SJSA1 (cell line): ENCODE results near the gene KSR1. TPM values are rescaled to one million over a fixed set of nuclear protein-coding genes. Genes with fewer than 3 reads are reported as not detected.
"Not testable (repeated sequence)": the region's sequence is repeated elsewhere in the genome, so short reads cannot be mapped to it uniquely, and the experiment has no call there.

ENCODE experiments used
- DNase-seq, 2 experiments: peaks; one replicate each; pipeline ENCODE4 v3.0.0-alpha.2; 2015 to 2020; ENCODE audit warnings: low spot score in 2 of 2, low read depth in 1 of 2
- H3K27ac ChIP-seq: fragments of 250-450 bp; sonication (Bioruptor Pico); 2 replicates; pipeline ENCODE4 v1.5.1; 2020; ENCODE audit warnings: mild to moderate bottlenecking, moderate library complexity
- H3K27me3 ChIP-seq: fragments of 250-450 bp; sonication (Bioruptor Pico); replicated peaks from 2 replicates; pipeline ENCODE4 v1.5.1; 2020; ENCODE audit warnings: mild to moderate bottlenecking, moderate library complexity
- H3K36me3 ChIP-seq: fragments of 250-450 bp; sonication (Bioruptor Pico); 2 replicates; pipeline ENCODE4 v1.5.1; 2020; ENCODE audit warnings: mild to moderate bottlenecking
- H3K4me1 ChIP-seq: fragments of 250-450 bp; sonication (Bioruptor Pico); replicated peaks from 2 replicates; pipeline ENCODE4 v1.6.1; 2021; ENCODE audit warnings: mild to moderate bottlenecking
- H3K4me3 ChIP-seq: fragments of 250-450 bp; sonication (Bioruptor Pico); 2 replicates; pipeline ENCODE4 v1.5.1; 2020; ENCODE audit warnings: mild to moderate bottlenecking
- H3K9me3 ChIP-seq: fragments of 250-450 bp; sonication (Bioruptor Pico); replicated peaks from 2 replicates; pipeline ENCODE4 v1.5.1; 2020; ENCODE audit warnings: mild to moderate bottlenecking
- total RNA-seq: library from RNA; depleted of rRNA; stranded (reverse); fragments of >200 nt; shearing (Covaris generic); gene quantifications from 2 replicates; pipeline ENCODE4 v1.2.3, GENCODE V29; 2014

The KSR1 gene
- total RNA-seq, 1 experiment from 2014 or later = 7.7 TPM

DNA sequence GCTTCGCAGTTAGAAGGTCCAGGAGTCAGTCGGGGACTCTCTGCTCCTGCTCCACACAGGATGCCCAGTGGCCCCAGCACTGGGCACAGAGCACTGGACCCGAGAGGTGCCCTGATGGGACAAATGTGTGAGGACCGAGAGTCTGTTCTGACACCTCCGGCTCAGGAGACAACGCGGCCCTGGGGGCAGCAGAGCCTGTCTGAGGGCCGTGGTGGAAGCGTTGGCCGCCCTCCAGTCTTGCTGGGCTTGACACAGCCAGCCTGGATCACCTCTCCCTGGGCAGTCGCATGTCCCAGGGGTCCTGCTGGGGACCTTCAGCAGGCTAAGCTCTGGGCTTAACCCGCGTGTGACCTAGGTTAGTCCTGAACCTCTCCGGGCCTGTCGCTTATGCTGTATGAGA lies 197.9 kb downstream of the KSR1 start:
- DNase-seq = no peak
- no peak overlapping the region for H3K27ac ChIP-seq
- no peak overlapping the region for H3K4me3 ChIP-seq
- no peaks in the 10 kb centered on the region for H3K27me3 ChIP-seq
- H3K36me3 ChIP-seq = no peaks in the 10 kb centered on the region
- H3K9me3 ChIP-seq = no peaks in the 10 kb centered on the region
- H3K4me1 ChIP-seq = no peaks in the 10 kb centered on the region; the same call in 1 of the 2 replicates

DNA sequence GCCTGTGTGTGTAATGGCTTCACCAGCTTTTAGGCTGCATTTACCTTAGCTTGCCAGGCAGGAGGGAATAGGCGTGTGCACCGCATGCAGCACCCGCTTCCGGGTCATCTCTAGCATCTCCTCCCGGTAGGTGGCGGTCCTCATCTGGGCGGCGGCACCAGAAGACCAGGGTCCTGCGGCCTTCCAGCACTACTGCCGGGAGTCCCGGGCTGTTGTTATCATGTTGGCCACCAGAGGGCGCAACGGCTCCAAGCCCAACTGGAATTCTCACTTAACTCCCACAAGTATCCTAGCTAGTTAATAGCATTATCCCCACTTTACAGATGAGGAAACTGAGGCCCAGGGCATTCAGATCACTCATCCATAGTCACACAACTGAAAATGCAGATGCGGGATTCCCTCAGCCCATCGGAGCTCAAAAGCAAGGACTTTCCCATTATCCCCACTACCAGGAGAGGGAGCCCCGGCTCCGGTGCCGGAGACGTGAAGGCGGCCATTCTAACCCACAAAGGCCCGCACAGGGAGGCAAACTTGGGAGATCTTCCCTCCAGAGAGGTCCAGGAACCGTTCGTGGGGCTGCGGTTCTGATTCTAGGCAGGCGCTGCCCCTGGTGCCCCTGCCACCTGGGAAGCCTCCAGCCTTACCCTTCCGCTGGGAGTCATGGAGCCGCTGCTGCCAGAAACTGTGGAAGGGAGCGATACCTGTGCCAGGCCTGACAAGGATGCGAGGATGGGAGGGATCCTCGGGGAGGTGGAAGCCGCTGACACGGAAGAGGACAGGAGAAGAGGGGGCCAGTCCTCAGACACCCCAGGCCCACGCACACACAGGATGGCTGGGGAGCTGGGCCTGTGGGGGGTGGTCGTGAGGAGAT lies 198.6 kb downstream of the KSR1 start:
- Histone ChIP-seq H3K9me3 (no peaks in the 10 kb centered on the region), H3K4me3 (no peak overlapping the region), H3K36me3 (no peaks in the 10 kb centered on the region)

DNA sequence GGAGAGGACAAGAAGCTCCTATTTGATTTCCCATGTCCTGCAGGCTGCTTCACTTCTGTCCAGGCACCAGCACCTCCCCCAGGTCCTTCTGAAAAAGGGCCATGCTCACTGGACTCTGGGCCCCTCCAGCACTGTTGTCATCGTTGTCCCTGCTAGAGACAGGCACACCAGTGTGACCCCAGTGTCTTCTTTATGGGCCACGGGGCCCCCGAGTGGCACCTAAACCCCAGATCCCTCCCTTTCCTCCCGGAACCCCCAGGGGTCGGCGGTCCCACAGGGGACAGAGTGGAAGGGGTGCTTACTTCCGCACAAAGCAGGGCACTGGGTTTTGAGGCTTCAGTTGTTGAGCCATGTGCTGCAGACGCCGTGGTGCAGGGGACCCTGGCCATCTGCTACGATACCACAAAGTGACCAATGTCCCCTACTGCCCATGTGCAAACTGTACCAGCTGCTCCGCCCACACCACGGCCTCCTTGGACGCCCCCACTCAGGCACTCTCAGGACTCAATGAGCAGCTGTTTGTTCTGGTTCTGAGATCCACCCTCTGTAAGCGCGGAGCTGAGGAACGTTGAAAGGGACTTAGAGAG lies 199.4 kb downstream of the KSR1 start:
- not testable (repeated sequence) for H3K27me3 ChIP-seq, H3K4me3 ChIP-seq, H3K4me1 ChIP-seq, H3K36me3 ChIP-seq, DNase-seq, H3K9me3 ChIP-seq, H3K27ac ChIP-seq

More for the DNA sequence above, 198.6 kb downstream of the KSR1 start:
- peak; percentile 47 to 81 for DNase-seq
- H3K27me3 ChIP-seq = no peaks in the 10 kb centered on the region
- no peaks in the 10 kb centered on the region; the same call in 1 of the 2 replicates for H3K4me1 ChIP-seq
- no peak overlapping the region for H3K27ac ChIP-seq

DNA sequence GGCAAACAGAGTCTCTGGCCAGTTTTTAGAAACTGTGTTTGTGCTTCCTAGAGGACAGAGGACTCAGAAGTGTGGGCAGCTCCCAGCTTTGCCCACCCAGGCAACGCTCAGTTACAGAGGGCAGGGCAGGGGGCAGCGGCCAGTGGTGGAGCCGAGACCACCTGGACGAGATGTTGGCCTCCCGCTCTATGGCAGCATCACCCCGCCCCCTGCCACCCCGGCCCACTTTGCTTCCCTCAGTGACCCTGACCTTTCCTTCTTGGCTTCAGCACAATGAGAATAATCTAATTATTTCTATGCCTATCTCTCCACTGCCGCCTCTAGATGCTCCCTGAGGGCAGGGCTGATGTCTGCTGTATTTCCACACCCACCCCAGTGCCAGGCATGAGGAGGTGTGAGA lies 200.4 kb downstream of the KSR1 start:
- not testable (repeated sequence) for DNase-seq, H3K4me3 ChIP-seq, H3K27me3 ChIP-seq, H3K36me3 ChIP-seq, H3K27ac ChIP-seq, H3K9me3 ChIP-seq, H3K4me1 ChIP-seq

DNA sequence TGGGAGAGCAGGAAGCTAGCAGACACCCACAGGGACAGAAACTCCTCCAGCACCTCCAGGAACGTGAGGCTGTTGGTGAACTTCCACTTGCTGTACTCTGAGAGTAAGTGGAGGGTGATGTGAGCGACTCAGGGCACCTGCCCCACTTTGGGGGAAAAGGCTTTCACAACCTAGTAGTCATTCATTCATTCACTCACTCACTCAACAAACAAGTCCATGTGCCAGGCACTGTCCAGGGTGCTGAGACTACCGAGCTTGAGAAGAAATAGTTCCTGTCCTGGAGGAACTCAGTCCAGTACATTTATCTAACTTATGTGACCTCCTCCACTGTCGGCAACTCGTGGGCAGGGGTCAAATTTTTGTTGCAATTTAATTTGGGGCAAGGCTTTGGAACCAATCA lies 201.4 kb downstream of the KSR1 start:
- Histone ChIP-seq H3K4me1 (no peaks in the 10 kb centered on the region; the same call in 1 of the 2 replicates), H3K27me3 (no peaks in the 10 kb centered on the region), H3K4me3 (no peak overlapping the region), H3K9me3 (no peaks in the 10 kb centered on the region), H3K36me3 (no peaks in the 10 kb centered on the region), H3K27ac (no peak overlapping the region)
- DNase-seq = no peak

DNA sequence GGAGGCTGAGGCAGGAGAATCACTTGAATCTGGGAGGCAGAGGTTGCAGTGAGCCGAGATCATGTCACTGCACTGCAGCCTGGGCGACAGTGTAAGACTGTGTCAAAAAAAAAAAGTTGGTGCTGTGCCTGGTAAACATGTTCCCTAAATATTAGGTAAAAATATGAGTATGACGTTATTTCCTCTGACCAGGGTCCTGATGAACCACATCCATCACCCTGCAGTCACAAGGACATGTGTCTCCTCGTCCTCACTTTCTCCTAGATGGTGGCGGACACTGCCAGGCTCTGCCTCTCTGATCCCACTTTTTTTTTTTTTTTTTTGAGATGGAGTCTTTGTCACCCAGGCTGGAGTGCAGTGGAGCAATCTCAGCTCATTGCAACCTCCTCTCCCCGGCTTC lies 203.4 kb downstream of the KSR1 start:
- Histone ChIP-seq H3K4me3 (no peak overlapping the region), H3K4me1 (no peaks in the 10 kb centered on the region; the same call in 1 of the 2 replicates), H3K9me3 (no peaks in the 10 kb centered on the region), H3K36me3 (no peaks in the 10 kb centered on the region), H3K27ac (no peak overlapping the region), H3K27me3 (no peaks in the 10 kb centered on the region)
- DNase-seq = no peak

DNA sequence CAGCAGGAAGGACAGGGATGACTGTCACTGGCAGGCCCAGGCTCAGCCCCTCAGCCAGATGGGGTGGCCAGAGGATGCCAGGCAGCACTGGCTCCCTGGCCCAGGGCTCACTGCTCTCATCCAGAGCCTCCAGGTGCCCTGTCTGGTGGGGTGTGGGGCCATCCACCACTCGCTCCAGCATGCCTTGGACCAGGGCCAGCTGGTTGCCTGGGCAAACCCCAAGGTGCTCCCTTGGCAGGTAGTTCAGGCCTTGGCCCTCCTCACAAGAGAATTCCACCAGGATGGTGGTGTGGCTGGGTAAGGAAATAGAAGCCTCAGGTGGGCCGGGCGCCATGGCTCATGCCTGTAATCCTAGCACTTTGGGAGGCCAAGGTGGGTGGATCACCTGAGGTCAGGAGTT lies 204.2 kb downstream of the KSR1 start:
- no peaks in the 10 kb centered on the region for H3K36me3 ChIP-seq

DNA sequence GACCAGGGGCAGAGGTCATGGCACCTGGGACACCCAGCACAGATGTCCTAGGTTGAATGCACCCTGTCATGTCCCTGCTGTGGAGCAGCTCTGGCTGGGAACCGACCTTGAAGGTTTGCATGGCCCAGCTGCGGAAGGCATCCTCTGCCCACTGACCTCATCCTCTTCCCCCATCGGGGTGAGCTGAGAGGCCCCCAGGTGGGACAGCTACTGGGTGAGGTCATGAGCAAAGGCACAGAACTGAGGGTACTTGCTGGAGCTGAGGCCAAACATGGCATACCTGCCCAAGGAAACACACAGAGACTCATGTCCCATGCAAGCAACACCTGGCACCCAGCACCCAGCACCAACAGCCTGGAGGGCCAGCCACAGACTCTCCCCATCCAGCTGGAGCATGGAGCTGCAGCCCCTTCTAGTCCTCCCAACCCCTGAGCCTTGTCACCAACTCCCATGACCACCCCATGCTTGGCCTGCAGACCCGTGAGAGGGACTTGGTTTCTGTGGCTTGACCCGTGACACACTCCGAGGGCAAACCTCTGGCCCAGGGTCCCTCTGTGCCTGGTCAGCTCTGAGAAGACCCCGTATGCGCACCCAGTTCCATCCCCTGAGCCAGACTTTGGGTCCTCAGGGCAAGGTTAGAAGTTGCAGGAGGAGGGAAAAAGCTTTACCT lies 207.8 kb downstream of the KSR1 start:
- H3K27ac ChIP-seq = no peak overlapping the region
- DNase-seq = no peak

More for the DNA sequence above, 204.2 kb downstream of the KSR1 start:
- Histone ChIP-seq H3K4me1 (no peaks in the 10 kb centered on the region), H3K27me3 (no peaks in the 10 kb centered on the region), H3K9me3 (no peaks in the 10 kb centered on the region), H3K27ac (no peak overlapping the region), H3K4me3 (no peak overlapping the region)
- DNase-seq = no peak

DNA sequence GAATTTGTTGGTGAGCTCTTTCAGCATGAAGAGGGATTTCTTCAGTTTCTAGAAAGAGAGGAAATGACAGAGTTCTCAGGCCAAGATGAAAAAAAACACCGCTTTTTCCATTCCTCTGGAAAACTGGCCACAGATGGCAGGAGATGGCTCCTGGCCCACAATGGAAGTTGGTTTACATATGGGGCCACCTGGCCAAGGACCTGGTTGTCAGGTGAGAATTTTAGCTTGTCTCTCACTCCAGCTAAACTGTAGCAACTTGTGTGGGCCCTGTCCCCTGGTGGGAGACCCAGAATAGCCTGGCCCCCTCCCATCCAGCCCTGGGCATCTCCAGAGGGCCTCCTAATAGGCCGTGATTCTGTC lies 208.3 kb downstream of the KSR1 start:
- Histone ChIP-seq H3K36me3 (no peaks in the 10 kb centered on the region), H3K27me3 (no peaks in the 10 kb centered on the region), H3K9me3 (no peaks in the 10 kb centered on the region), H3K4me3 (no peak overlapping the region), H3K27ac (no peak overlapping the region), H3K4me1 (no peaks in the 10 kb centered on the region)
- no peak for DNase-seq

More for the DNA sequence above, 207.8 kb downstream of the KSR1 start:
- Histone ChIP-seq H3K9me3 (no peaks in the 10 kb centered on the region), H3K27me3 (no peaks in the 10 kb centered on the region), H3K4me3 (no peak overlapping the region), H3K4me1 (no peaks in the 10 kb centered on the region), H3K36me3 (no peaks in the 10 kb centered on the region)

DNA sequence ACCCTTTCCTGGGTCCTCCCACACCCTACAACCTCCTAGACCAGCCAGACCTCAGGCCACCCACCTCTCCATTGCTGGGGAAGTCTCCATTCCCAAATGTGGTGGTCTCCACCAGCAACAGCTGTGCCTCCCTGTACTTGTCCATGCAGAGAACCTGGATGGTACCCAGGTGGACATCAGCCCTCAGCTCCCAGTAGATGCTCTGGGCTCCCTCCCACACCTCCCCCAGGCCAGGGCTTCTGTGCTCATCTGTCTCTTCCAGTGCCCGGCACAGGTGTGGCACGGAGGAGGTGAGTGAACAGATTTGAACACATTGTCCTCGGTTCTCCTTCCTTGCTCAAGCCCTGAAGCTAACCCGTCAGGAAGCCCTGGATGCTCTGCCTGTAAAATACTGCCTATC lies 209.3 kb downstream of the KSR1 start:
- Histone ChIP-seq H3K4me3 (no peak overlapping the region), H3K27me3 (no peaks in the 10 kb centered on the region), H3K27ac (no peak overlapping the region), H3K9me3 (no peaks in the 10 kb centered on the region), H3K36me3 (no peaks in the 10 kb centered on the region), H3K4me1 (no peaks in the 10 kb centered on the region)
- no peak for DNase-seq

DNA sequence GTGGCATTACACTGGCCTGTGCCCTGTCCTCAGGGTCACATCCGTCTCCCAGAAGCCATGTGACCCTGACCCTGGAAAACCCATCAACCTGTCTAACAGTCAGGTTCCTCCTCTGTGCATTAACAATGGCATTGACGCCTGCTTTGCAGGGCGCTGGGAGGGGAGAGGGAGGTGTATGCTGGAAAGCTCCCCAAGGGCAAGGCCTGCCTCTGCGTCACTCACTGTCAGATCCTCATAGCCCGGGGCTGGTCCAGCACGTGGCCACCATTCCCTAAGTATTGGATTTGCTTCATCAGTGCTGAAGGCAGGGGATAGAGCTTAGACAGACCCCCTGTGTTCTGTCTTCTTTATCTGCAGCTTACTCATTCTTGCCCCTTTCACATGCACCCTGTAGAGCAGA lies 210.0 kb downstream of the KSR1 start:
- not testable (repeated sequence) for DNase-seq, H3K36me3 ChIP-seq, H3K4me1 ChIP-seq

DNA sequence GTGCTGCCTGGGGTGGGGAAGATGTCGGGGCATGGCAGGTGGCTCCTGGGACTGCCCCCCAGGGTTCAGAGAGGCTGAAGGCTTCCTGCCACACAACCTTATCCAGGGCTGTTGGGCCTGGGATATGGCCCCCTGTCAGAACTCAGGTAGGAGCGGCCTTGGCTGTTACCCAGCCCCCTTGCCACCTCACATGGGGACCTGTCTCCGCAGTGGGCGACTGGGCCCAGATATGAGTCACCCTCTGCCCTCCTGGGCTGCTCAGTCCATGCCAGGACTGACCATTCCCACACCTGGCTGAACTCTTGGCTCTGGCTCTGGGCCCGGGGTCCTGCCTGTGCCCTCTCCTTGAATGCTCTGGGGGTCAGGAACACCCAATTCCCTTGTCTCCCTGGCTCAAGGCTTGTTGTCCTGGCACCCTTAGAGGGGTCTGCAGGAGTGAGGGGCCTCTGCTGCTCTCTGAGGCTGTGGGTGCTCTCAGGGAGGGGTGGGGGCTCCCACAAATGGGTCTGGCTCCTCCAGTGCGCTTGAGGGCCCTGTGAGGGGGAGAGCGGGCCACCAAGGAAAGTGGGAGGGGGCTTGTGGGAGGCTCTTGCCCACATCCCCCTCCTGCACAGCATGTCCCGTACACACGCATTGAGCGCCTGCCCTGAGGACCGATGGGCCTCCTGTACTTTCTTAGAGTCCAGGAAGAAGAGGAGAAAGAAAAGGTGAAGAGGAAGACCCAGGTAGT lies 210.7 kb downstream of the KSR1 start:
- H3K9me3 ChIP-seq = no peaks in the 10 kb centered on the region
- no peak for DNase-seq
- H3K4me3 ChIP-seq = no peak overlapping the region
- H3K27me3 ChIP-seq = no peaks in the 10 kb centered on the region
- H3K27ac ChIP-seq = no peak overlapping the region
- H3K4me1 ChIP-seq = no peaks in the 10 kb centered on the region
- no peaks in the 10 kb centered on the region for H3K36me3 ChIP-seq

More for the DNA sequence above, 210.0 kb downstream of the KSR1 start:
- not testable (repeated sequence) for H3K27me3 ChIP-seq, H3K9me3 ChIP-seq, H3K4me3 ChIP-seq, H3K27ac ChIP-seq

DNA sequence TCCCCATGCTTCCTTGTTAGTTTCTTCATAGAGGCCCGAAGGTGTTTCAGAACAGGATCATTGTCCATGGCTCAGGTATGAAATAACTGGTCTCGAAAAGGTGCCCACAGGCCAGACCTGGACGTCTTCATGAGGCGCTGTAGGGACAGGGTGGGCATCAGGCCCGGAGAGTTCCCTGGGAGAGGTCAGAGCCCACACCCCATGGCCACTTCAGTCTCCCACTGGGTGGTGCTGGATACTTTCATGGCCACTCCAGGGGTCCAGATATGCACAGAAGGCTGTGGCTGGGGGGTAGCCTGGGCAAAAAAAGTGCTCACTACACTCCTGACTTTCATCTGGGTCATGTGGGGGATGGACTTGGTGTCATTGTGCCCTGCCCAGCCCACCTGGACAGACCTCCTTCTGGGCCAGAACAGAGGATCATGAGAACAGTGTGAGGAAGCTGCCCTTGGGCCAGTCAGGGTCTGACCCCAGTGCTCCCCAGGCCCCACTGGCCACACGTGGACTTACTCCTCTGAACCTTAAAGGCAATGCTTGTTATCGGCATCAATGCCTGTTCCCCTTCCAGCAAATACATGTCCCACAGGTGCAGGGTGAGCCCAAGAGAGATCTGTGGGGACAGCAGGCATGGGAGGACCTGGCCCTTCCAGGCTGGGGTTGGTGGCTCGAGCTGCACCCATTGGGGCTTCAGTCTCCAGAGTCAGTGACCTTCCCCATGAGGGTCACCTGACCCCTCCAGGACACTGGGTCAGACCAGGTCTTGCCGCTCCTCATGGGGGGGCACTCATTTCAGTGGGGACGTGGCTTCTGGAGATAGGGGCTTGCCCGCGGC lies 211.6 kb downstream of the KSR1 start:
- H3K27me3 ChIP-seq = no peaks in the 10 kb centered on the region
- no peaks in the 10 kb centered on the region for H3K9me3 ChIP-seq
- H3K27ac ChIP-seq = no peak overlapping the region
- no peaks in the 10 kb centered on the region for H3K4me1 ChIP-seq
- no peaks in the 10 kb centered on the region for H3K36me3 ChIP-seq
- DNase-seq = no peak
- no peak overlapping the region for H3K4me3 ChIP-seq
